ENCODE results near the gene INTS6. TPM values are rescaled to one million over a fixed set of nuclear protein-coding genes. Genes with fewer than 3 reads are reported as not detected.

INTS6 gene
- total RNA-seq, 1 donor = 40.5 TPM

GRCh38 chr13:51444922-51445321 is 7.9 kb downstream of the INTS6 start:
- no peak overlapping the region for H3K4me3 ChIP-seq (ENCODE audit: insufficient read depth, low read length)

GRCh38 chr13:51440381-51440780 is 12.5 kb downstream of the INTS6 start:
- Histone ChIP-seq H3K27ac (ENCODE audit: low read depth, low read length) (no peak overlapping the region), H3K9me3 (ENCODE audit: low read depth, low read length) (no peaks in the 10 kb centered on the region), H3K4me1 (ENCODE audit: insufficient read depth, low read length) (no peaks in the 10 kb centered on the region), H3K4me3 (ENCODE audit: insufficient read depth, low read length) (no peak overlapping the region), H3K36me3 (ENCODE audit: insufficient read depth, low read length) (peaks cover 7% of the 10 kb centered on the region), H3K27me3 (ENCODE audit: insufficient read depth, low read length) (no peaks in the 10 kb centered on the region), H3K79me2 (ENCODE audit: insufficient read depth, low read length) (peaks cover 9% of the 10 kb centered on the region), H3K4me2 (ENCODE audit: insufficient read depth, low read length) (no peak overlapping the region), H2AFZ (ENCODE audit: low read length) (no peak overlapping the region), H4K20me1 (ENCODE audit: insufficient read depth, low read length) (peaks cover 4% of the 10 kb centered on the region)
- no peak for DNase-seq (ENCODE audit: insufficient read length, low spot score, missing footprints)
- no peak for TF ChIP-seq CTCF (IDR thresholded peaks at IDR 0.05; ENCODE audit: extremely low read depth, low read depth, low read length)

More at GRCh38 chr13:51444922-51445321, 7.9 kb downstream of the INTS6 start:
- no peaks in the 10 kb centered on the region for H4K20me1 ChIP-seq (ENCODE audit: insufficient read depth, low read length)
- no peak for DNase-seq (ENCODE audit: insufficient read length, low spot score, missing footprints)
- peaks cover under 1% of the 10 kb centered on the region for H3K4me1 ChIP-seq (ENCODE audit: insufficient read depth, low read length)
- no peak overlapping the region for H3K27ac ChIP-seq (ENCODE audit: low read depth, low read length)
- H3K27me3 ChIP-seq (ENCODE audit: insufficient read depth, low read length) = no peaks in the 10 kb centered on the region
- H3K36me3 ChIP-seq (ENCODE audit: insufficient read depth, low read length) = peaks cover 17% of the 10 kb centered on the region
- no peak overlapping the region for H3K4me2 ChIP-seq (ENCODE audit: insufficient read depth, low read length)
- TF ChIP-seq CTCF (IDR thresholded peaks at IDR 0.05; ENCODE audit: extremely low read depth, low read depth, low read length) = peak; percentile 50
- H2AFZ ChIP-seq (ENCODE audit: low read length) = no peak overlapping the region
- H3K9me3 ChIP-seq (ENCODE audit: low read depth, low read length) = no peaks in the 10 kb centered on the region
- H3K79me2 ChIP-seq (ENCODE audit: insufficient read depth, low read length) = peaks cover 6% of the 10 kb centered on the region

- Histone ChIP-seq H3K36me3 (ENCODE audit: insufficient read depth, low read length) (peaks cover 12% of the 10 kb centered on the region), H3K4me3 (ENCODE audit: insufficient read depth, low read length) (no peak overlapping the region), H3K27me3 (ENCODE audit: insufficient read depth, low read length) (no peaks in the 10 kb centered on the region), H3K9me3 (ENCODE audit: low read depth, low read length) (no peaks in the 10 kb centered on the region), H3K79me2 (ENCODE audit: insufficient read depth, low read length) (peaks cover 11% of the 10 kb centered on the region), H3K4me1 (ENCODE audit: insufficient read depth, low read length) (no peaks in the 10 kb centered on the region), H3K4me2 (ENCODE audit: insufficient read depth, low read length) (no peak overlapping the region), H3K27ac (ENCODE audit: low read depth, low read length) (no peak overlapping the region), H4K20me1 (ENCODE audit: insufficient read depth, low read length) (peaks cover 6% of the 10 kb centered on the region), H2AFZ (ENCODE audit: low read length) (no peak overlapping the region)
- TF ChIP-seq CTCF (IDR thresholded peaks at IDR 0.05; ENCODE audit: extremely low read depth, low read depth, low read length) = no peak
- no peak for DNase-seq (ENCODE audit: insufficient read length, low spot score, missing footprints)
Observed at GRCh38 chr13:51437550-51438127, 15.2 kb downstream of the INTS6 start.

- Histone ChIP-seq H3K27me3 (ENCODE audit: insufficient read depth, low read length) (no peaks in the 10 kb centered on the region), H2AFZ (ENCODE audit: low read length) (no peak overlapping the region), H3K36me3 (ENCODE audit: insufficient read depth, low read length) (peaks cover 30% of the 10 kb centered on the region), H3K9me3 (ENCODE audit: low read depth, low read length) (no peaks in the 10 kb centered on the region), H3K27ac (ENCODE audit: low read depth, low read length) (no peak overlapping the region), H3K79me2 (ENCODE audit: insufficient read depth, low read length) (peaks cover 28% of the 10 kb centered on the region), H3K4me3 (ENCODE audit: insufficient read depth, low read length) (no peak overlapping the region), H3K4me2 (ENCODE audit: insufficient read depth, low read length) (no peak overlapping the region), H3K4me1 (ENCODE audit: insufficient read depth, low read length) (no peaks in the 10 kb centered on the region), H4K20me1 (ENCODE audit: insufficient read depth, low read length) (peaks cover 6% of the 10 kb centered on the region)
- no peak for DNase-seq (ENCODE audit: insufficient read length, low spot score, missing footprints)
- peak; percentile 67 for TF ChIP-seq CTCF (IDR thresholded peaks at IDR 0.05; ENCODE audit: extremely low read depth, low read depth, low read length)
Observed at GRCh38 chr13:51435002-51435578, 17.7 kb downstream of the INTS6 start.
